GM18907 (cell line): ENCODE measurements around the gene POLR2E.
"Not testable (repeated sequence)": the region's sequence is repeated elsewhere in the genome, so short reads cannot be mapped to it uniquely, and the experiment has no call there.

Experiments used
- ATAC-seq: cut with Tn5 transposase; IDR thresholded peaks from one replicate; pipeline ENCODE4 v1.9.1; 2021; ENCODE audit warnings: mild to moderate bottlenecking, moderate library complexity; ENCODE audit not compliant: unreplicated experiment

Gene POLR2E

DNA sequence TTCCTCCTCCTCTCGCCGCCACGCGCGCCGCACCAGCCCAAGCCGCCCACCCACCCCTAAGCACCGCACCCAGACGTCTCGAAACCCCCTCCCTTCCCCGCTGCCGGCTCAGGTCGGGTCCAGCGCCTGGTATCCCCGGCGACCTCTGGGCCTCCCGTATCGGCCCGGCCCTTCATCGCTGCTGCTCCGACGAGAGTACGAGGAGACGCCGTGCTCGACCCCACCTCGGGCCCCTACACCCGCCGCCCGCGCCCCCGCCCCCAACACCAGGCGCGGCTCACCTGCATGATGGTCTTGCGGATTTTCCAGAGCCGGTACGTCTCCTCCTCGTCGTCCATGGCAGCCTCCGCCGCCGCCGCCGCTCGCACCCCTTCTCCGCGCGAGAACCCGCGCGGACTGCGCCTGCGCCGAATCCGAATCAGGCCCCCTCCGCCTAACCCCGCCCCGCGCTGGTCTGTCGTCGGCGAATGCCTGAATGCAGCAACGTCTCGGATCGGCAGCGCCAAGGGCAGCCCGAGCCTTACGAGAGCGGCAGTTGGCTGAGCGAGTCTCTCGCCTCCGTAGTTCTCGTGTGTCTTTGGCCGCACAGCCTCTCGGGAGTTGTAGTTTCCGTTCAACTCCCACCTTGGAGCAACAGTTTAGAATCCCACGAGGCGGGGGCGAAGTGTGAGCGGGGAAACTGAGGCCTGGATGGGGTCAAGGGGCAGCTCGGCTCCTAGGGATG, at the start of gene POLR2E:
Gene POLR2E (minus strand): TSS at position 398 of the 724 bp plus-strand sequence. CDS start 60 bp downstream, at position 338.
- ATAC-seq = peak; percentile 84

DNA sequence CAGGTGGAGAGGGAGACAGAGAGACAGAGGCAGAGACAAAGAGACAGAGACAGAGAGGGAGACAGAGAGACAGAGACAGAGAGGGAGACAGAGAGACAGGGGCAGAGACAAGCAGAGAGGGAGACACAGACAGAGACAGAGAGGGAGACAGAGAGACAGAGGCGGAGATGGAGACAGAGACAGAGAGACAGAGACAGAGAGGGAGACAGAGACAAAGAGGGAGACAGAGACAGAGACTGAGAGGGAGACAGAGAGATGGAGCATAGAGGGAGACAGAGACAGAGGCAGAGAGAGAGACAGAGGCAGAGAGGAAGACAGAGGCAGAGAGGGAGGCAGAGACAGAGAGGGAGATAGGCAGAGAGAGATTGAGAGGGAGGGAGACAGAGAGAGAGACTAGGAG, 49.6 kb upstream of the POLR2E start:
- ATAC-seq = no peak

DNA sequence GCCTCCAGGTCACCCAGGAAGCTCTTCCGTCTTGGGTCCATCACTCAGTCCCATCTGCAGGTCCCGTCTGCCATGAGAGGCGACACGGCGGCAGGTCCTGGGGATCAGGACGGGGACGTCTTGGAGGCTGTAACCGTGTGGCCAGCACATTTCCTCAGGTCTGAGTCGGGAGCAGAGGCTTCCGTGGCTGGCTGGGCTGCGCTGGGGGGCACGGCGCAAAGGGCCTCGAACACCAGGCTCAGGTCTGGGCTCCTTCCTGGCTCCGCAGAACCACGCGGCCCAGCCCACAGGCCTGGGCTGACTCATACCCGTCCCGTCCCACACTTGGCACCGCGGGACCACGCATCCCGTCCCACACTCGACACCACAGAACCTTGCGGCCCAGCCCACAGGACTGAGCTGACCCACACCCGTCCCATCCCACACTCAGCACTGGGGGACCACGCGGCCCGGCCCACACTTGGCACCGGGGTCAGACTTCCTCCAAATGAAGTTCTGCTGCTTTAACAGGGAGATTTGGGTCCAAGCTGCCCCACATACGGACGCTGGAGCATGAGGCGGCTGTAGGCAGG, 48.7 kb upstream of the POLR2E start:
- no peak for ATAC-seq

DNA sequence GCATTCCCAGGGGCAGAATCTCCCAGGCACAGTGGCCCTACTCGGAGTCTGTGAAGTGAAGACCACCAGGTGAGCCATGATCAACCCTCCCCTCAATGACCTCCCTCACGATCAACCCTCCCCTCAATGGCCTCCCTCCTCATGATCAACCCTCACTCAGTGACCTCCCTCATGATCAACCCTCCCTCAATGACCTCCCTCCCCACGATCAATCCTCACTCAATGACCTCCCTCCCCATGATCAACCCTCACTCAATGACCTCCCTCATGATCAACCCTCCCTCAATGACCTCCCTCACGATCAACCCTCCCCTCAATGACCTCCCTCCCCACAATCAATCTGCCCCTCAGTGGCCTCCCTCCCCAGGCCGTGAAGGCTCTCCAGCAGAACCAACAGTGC, 46.8 kb upstream of the POLR2E start:
- no peak for ATAC-seq

DNA sequence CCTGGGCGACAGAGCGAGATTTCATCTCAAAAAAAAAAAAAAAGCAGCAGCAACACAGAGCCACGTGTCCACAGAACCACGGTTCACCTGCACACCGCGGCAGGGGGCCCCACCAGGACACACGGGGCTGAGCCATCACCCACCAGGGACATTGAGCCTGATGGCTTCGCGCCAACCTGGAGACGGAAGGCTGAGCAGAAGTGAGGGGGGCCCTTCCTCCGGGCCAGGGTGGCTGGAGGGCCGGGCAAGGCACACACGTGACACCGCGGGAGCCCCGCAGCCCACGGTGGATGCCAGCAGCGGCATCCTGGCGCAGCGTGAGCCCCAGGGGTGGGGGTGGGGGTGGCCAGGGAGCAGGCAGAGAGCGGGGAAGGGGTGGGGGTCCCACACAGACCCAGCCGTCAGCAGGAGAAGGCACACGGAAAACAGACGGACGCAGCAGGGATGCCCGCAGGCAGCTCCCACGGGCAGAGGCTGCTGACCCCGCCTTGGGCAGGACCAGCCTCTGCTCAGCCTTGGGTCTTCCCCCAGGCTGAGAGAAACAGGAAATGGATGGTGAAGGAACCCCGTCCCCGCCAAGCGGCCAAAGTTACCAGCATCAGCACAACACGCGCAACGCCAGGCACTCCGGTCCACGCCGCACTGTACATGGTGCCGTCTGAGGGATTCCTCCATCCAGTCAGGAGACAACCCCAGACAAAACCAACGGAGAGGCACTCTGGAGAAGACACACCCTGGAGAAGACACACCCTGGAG, 45.3 kb upstream of the POLR2E start:
- ATAC-seq = no peak

DNA sequence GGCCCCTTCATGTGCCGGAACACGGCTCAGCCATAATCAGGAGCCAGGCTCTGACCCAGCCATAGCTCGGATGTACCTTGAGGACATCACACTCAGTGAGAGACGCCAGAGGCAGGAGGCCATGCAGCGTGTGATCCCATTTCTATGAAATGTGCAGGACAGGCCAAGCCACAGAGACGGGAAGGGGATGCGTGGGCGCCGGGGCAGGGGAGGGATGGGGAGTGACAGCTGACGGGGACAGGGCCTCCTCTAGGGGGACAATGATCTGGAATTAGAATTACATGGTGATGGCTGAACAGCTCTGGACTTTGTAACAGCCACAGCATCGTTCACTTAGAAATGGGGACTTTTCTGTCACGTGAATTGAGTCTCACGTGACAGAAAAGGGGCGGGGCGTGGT, 44.0 kb upstream of the POLR2E start:
- no peak for ATAC-seq

DNA sequence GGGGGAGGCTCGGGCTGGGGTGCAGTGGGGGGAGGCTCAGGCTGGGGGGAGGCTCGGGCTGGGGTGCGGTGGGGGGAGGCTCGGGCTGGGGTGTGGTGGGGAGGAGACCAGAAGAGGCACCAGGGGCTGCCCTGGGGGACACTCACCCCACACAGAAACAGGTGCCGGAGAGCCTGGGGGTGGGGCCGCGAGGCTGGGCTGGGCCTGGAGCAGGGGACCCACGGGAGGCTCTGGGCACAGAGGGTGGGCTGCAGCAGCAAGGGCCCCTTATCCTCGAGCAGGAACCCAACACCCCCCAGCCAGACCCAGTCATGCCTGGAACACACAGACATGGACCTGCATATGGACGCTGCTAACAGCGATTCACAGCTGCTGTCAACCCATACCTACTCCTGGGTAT, 42.9 kb upstream of the POLR2E start:
- no peak for ATAC-seq

DNA sequence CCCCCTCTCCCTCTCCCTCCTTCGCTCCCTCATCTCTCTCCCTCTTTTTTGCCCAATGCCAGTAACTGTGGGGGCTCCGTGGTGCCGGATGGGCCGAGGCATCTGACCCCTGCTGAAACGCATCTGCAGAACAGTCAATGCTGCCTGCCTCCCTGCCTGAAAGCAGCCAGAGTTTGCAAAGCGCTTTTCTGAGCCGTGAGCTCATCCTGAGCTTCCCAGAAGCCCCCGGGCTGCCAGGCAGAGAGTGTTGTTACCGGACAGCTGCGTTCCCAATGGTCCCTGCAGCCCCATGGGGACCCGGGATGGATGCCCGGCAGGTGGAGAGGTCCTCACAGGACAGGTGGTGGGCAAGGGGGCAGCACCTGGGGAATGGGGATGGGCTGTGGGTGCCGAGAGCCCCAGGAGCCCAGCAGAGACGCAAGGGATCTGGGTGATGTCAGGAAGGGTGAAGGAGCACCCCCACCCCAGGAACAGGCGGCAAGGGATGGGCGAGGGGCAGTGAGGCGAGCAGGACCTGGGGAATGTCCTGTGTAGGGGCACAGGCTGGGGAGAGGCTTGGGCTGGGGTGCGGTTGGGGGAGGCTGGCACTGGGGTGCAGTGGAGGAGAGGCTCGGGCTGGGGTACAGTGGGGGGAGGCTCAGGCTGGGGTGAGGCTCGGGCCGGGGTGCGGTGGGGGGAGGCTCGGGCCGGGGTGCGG, 41.6 kb upstream of the POLR2E start:
- no peak for ATAC-seq

DNA sequence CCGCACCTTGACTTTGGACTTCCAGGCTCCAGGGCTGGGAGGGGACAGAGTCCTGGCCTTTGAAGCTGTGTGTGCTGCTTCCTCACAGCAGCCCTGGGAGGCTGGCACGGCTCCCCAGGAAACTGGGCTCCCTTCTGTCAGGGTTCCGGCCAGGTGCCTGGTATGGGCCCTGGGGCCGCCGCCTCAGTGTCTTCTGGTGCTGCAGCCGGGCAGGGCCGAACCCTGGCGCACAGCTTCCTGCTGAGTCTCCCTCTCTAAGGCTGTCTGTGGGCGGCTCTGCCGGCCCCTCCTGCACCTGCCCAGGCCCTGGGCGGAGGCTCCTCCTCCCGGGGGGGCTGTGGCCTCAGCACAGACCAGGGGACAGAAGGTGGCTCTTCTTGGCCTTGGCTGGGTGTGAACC, 41.0 kb upstream of the POLR2E start:
- ATAC-seq = no peak

DNA sequence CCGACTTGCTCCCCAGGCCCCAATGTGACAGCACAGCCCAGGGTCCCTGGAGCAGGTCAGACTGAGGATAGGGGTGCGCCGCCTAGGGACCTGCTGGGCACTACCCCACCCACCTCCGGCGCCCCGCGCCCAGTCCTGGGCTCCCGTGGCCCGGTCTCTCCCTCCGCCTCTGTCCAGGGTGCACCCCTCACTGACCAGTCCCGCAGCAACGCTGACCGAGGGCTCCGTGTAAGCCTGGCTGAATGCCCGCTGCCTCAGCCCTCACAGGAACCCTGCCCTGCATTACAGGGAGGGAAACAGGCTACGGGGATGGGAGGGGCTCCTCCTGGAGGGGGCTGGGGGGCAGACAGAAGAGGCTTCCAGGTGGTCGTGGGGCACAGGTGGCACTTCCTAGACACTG, 40.3 kb upstream of the POLR2E start:
- no peak for ATAC-seq

DNA sequence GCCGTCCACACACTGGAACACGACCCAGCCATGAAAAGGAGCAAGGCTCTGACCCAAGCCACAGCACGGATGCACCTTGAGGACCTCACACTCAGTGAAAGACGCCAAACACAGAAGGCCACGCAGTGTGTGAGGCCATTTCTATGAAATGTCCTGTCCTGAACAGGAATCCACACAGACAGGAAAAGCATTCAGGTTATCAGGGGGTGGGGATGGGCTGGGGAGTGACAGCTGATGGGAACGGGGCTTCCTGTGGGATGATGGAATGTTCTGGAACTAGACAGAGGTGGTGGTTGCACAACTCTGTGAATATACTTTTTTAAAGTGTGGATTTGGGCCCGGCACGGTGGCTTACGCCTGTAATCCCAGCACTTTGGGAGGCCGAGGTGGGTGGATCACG, 39.3 kb upstream of the POLR2E start:
- ATAC-seq = no peak

DNA sequence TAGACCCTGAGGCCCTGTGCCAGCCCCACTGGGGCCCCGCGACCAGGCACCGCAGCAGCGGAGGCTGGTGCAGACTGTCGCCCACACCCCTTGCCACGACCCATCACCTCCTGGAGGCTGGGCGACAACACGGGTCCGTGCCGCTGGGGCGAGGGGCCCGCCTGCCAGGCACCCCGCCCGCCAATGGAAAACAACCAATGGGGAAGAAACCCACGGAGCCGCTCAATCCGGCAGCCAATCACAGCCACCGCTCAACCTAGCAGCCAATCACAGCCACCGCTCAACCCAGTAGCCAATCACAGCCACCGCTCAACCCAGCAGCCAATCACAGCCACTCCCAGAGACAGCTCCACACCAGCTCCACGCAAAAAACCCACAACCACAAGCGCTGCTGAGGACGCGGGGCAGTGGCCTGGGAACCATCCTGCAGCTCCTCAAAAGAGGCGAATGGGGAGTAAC, 38.3 kb upstream of the POLR2E start:
- no peak for ATAC-seq

DNA sequence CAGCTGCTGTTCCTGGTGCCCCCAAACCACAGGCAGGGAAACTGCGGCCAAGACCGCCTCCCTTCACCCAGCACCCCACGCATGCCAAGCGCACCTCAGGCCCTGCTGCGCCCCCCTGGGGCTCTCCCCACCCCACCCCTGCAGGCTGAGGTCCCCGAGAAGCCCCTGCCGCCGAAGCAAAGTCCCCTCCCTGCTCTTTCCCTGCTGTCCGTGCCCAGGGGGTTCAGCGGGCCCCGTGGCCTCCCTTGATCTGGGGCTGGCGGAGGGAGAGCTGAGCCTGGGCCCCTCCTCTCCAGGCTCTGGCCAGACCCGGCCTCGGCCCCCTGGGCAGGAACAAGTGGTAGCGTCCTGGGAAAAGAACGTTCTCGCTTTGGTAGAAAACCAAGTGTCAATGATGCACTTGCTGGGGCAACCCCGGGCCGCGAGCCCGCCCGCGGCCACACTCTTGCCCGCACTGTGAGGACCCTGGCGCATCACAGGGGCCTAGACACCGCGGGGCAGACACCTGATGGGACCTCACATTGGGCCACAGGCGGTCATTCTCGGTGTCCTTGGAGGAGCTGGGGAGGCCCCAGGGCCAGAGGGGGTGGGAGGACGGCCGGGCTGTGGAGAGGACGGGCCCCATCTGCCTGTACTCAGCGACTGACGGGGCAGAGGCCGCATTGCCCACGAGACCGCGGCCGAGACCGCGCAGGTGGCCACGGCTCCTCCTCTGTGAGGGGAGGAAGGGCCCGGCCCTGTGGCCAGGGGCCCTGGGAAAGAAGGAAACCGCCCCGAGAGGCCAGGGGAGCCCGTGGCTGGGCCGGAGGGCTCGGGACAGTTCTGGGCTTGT, 37.6 kb upstream of the POLR2E start:
- peak; percentile 13 for ATAC-seq

DNA sequence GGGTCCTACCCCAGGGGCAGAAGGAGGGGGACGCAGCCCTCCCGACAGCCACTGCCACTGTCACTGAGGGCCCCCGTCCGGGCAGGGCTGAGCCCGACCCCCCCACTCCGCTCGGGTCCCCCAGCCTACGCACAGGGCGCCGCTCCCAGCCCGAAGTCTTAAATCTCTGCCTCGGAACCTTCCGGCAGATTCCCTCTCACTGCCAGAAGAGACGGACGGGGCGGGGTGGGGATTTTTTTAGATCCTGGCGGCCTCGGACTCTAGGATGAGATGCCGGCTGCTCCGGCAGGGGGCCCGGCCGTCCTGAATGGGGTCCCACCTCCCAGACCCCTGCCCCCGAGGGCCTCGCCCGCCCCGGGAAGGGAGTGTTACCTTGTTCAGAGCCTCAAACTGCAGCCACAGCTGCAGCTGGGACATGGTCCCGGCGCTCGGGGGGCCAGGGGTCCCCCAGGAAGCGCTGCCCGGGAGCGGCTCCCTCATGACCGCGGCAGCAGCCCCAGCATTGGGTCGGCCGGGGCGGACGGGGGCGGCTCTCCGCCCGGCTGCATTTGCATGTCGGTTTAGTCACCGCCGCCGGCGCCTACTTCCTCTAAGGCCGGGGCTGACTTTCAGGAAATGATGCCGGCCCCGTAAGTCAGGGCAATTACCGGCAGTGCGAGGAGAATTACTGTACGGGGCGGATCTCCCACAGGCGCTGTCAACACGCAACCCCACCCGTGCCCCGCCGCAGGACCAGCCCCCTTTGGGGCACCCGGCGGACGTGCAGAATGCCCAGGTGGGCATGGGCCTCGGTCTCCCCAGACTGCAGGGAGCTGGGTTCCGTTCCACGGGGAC, 36.8 kb upstream of the POLR2E start:
- peak; percentile 53 for ATAC-seq

DNA sequence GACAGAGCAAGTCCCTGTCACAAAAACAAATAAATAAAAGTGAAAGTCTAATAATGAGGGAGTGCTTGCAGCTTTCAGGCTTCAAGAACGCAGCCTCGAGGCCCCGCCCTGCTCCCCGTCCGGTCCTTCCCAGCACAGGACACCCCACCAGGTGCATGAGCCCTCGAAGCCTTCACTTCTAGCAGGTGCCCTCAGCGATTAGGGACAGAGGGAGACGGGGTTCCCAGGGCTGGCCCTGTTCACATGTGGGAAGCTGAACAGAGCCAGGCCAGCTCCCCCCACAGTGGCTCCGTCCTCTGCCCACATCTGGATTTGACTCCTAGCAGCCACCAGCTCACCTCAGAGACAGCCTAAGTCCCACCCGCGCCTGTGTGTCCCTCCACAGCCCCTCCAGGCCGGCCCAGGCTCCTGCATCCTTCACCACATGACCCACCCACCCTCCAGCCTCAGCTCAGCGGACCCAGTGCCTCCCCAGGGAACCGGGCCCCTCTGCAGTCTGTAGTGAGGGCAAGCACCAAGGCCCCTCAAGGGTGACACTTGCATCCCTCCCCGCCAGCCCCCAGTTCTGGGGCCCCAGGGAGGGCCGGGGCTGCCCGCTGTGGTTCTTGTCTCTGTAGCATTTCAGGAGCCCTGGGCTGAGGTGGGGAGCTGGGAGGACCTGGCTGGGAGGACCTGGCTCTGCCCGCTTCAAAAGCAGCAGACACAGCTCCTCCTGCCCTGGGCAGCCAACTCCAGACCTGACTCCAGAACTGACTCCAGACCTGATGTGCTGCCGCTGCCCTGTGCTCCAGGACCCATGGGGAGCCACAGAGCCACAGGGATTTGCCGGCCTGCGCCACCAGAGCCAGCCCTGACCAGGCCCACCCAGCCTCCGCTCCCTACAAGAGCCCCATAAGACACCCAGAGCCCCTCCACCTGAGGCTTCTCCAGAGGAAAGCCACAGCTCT, 35.9 kb upstream of the POLR2E start:
- ATAC-seq = no peak

DNA sequence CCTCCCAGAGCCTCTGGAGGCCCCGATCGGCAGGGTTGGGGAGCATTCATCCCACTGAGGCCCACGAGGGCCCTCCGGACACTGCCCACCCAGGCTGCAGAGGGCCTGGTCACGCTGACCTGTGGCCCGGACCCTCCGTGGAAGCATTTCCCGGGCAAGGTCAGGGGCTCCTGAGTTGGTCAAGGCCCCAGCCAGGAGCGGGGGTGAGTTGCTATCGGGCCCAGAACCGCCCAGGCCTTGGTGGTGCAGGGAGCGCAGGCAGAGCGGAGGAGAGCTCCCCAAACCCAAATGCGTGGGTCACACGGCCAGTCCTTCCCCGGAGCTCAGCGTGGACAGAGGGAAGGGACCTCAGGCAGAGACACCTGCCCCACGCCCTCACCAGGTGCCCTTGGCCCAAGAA, 34.4 kb upstream of the POLR2E start:
- ATAC-seq = no peak

DNA sequence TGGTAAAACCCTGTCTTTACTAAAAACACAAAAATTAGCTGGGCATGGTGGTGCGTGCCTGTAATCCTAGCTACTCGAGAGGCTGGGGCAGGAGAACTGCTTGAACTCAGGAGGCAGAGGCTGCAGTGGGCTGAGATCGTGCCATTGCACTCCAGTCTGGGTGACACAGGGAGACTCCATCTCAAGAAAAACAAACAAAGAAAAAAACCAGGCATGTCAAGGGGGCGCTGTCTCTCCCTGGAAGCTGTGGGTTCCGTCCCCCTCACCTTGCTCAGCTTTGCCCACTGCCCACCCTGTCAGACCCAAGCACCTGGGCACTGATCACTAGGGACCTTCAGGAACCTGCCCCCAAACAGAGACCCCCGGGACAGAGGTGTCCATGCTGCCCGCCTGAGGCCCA, 33.9 kb upstream of the POLR2E start:
- ATAC-seq = not testable (repeated sequence)

DNA sequence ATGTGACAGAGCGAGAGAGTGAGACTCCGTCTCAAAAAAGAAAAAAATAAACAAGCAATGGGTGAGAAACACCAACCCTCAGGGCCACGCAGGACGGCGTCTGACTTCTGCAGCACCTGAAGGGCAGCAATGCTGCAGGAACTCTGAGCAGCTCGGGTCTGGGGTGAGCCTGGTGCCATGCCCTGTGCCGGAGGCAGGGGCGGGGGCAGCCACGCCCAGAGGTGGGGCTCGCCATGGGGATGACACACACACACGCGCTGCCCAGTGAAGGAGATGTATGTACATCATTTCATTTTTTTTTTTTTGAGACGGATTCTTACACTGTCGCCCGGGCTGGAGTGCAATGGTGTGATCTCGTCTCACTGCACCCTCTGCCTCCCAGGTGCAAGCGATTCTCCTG, 32.9 kb upstream of the POLR2E start:
- ATAC-seq = no peak
